GM19395 (cell line): ENCODE results near the gene AMPD3.
"Not testable (repeated sequence)": the region's sequence is repeated elsewhere in the genome, so short reads cannot be mapped to it uniquely, and the experiment has no call there.

Experiments used
- ATAC-seq: cut with Tn5 transposase; IDR thresholded peaks from one replicate; pipeline ENCODE4 v1.9.1; 2021; ENCODE audit warnings: mild to moderate bottlenecking, moderate library complexity; ENCODE audit not compliant: unreplicated experiment

Gene AMPD3

DNA sequence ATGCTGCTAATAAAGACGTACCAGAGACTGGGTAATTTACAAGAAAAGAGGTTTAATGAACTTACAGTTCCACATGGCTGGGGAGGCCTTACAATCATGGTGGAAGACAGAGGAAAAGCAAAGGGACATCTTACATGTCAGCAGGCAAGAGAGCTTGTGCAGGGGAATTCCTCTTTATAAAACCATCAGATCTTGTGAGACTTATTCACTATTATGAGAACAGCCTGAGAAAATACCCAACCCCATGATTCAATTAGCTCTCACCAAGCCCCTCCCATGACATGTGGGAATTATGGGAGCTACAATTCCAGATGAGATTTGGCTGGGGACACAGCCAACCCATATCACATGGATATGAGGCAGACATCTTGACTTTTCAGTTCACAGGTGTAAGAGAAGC, 18.4 kb upstream of the AMPD3 start:
- not testable (repeated sequence) for ATAC-seq

DNA sequence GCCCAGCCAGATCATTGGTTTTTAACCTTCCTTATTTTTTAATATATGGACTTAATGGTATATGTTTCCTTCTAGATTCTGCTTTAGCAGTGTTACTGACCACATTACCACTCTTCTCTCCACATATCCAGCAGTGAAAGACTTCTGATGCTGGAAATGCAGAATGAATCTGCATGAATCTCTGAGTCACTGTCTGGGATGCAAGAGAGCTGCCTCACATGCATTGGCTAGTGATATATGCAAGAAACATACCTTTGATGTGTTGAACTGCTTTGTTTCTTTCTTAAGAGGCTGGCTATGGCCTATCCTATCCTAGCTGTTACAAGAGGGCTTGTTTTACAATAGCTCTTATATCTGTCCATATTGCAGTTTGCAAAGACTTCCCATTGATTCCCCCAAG, 16.6 kb upstream of the AMPD3 start:
- ATAC-seq: no peak

DNA sequence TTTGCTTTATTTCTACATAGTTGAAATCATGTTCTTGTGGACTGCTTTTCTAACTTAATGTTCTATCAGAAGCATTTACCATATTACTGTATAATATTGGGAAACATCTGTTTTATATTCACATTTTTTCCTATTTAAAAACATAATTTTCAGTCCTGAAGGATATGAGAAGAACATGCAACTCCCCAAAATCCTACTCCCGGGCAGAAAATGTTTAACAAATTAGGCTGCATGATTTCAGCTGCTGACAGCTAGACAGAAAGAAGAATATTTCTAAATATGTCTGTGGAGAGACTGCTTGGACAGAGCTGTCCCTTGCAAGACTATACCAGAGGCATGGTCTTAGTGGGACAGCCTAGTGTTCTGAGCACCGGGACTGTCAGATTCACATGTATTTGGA, 15.7 kb upstream of the AMPD3 start:
- ATAC-seq: no peak

DNA sequence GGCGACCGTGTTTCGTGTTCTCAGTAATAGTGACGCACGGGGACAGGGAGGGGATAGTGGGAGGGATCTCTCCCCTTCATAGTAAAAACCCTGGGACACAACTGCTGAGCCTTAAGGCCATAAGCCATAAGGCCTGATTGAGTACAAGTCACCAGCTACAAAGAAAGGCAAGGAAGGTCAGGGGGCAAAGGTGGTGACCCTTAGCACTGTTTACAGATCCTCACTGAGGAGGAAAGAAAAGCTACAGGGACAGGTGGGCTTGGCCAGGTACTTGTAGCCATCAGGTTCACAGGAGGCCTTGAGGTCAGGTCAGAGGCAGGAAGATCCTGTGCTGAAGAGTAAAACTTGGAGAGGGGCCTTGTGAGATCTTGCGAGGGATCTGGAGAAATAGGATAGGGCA, 15.1 kb upstream of the AMPD3 start:
- no peak for ATAC-seq

DNA sequence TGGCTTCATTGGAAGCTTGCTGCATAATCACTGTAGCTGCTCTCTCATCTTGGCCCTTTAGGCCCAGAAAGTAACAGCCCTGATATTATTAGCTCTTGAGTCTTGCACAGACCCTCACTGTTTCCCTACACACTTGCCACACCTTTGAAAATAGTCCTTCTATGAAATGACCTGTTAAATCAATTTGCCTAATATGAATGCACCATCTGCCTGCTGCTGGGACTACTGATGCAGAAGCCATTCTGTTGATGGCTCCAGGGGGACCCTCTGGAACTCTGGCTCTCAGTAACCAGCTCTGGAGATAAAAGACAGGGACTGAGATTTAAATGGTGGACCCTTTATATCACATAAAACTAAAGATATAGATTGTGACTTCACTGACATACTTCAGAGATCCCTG, 14.7 kb upstream of the AMPD3 start:
- ATAC-seq: no peak

DNA sequence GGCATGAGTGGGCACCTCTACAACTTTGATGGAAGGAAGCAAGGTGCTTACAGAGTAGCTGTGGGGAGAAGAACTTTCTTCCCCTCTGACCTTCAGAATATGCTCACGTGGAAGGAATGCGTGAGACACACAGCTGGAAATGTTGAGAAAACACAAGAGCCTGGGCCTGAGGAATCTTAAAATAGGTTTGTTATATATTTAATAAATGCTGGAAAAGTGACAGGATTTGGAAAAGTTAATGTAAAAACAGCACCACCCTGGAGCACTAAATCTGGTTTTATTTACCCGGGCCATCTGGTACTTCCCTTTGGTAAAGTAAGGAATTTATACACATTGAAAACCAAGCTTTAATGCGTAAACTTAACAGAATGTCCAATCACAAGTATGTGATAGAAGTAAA, 14.0 kb upstream of the AMPD3 start:
- ATAC-seq: no peak

DNA sequence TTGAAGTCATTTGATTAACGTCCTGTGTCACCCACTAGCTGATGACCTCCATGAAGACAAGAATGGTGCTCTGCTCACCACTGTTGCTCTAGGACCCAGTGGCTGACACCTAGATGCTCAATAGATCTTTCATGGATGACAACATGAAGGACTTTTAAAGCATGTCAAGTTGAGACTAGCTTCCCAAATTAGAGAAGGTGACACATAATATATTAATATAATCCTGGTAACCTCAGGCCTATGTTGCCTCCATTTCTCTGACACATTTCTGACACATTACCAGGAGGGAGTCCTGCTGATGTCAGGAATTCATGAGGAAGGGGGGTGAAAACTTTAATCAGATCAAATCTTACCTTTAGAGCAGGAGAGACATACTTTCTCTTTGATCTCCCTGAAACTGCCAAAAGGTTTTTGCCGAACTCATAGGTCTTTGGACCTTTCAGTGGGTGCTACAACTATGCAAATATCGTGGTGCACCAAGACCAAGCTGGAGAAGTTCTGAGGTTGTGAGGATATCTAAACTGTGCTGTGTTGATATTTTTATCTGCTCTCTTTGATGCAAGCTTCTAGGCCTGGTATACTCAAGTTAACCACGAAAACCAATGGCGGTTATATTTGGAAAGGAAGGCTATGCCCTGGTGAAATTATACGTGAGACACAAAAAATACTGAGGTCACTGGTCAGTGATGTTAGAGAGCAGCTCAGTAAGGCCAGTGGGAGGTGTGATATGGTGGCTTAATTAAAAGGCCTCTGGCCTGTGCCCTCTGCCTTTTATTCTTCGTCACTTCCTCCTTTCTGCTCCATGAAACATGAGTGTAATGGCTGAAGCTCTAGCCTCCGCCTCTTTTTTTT, 13.2 kb upstream of the AMPD3 start:
- peak; percentile 97 for ATAC-seq

DNA sequence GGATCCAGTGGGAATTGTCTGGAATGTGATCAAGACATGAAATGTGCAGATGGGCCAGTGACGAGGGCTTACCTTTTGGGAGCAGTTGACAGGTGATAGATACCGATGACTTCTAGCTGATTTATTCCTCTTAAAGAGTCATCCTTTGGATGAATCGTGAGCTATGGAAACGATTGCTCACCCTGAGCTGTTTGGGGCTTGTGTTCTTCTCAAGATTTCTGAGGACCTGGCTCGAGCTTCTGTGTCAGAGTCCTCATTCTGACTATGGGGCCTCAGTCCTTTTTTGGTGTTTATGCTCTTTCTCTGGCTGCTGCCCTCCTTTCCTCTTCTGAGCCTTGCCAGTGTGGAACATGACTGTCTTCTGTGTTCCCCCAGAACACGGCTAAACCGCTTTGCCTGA, 11.9 kb upstream of the AMPD3 start:
- no peak for ATAC-seq

DNA sequence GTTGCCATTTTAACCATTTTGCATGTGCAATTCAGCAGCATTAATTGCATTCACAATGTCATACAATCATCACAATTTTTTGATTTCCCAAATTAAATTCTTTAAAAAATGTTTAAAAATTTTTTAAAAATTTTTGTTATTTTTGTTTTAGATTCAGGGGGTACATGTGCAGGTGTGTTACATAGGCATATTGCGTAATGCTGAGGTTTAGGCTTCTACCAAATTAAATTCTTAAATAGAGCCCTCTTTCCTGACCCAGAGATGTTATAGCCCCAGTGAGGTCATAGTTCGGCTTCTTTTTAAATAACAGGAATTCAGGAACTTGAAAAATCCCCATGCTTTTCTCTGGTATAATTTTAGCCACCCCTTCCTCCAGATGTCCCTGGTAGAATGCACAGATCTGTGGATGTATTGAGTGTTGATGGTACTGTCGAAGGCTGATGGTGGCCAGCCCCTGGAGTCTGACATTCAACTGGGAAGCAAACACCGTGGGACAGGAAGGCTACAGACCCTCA, 11.3 kb upstream of the AMPD3 start:
- no peak for ATAC-seq

DNA sequence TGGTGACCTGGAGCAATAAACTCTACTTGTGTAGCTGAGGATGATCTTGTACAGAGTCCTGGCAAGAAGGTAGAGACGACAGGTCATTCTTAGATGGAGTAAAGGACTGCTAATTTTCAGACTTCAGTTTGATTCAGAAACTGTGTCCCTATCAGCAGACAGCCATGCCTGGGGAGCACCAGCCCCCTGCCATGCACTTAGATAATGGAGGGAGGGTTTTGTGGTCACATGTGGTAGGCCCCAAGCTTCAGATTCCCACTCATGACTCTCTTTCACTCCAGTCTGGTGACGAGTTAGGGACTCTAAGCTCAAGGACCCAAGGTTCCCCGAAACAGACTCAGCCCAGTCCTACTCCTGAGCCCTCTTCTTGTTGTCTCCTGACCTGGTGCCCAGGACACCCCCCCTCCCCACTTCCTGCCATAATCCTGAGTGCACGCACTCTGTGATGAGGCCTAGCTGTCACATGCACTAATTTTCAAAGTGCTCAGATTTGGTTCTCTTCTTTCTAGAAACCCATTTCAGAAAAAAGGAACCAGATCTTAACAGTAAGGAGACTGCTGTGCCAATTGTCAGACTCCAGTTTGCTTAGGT, 10.2 kb upstream of the AMPD3 start:
- no peak for ATAC-seq

DNA sequence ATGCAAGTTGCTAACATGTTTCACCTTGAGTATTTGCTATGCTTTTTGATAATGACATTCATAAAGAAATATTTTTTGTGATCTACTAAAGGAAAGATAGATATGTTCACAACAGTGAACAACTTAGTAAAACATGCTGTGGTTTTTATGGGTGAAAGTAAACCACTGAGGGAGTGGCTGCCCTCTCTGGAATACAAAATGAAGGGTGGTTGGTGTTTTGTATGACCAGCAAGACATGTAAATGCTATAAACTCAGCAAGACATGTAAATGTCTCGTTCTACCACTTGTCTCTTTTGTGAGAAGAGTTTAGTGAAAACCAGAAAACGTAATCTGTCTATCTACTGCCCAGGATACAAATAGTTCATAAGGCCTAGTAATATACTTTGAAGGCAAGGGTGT, 7.6 kb upstream of the AMPD3 start:
- ATAC-seq: no peak

DNA sequence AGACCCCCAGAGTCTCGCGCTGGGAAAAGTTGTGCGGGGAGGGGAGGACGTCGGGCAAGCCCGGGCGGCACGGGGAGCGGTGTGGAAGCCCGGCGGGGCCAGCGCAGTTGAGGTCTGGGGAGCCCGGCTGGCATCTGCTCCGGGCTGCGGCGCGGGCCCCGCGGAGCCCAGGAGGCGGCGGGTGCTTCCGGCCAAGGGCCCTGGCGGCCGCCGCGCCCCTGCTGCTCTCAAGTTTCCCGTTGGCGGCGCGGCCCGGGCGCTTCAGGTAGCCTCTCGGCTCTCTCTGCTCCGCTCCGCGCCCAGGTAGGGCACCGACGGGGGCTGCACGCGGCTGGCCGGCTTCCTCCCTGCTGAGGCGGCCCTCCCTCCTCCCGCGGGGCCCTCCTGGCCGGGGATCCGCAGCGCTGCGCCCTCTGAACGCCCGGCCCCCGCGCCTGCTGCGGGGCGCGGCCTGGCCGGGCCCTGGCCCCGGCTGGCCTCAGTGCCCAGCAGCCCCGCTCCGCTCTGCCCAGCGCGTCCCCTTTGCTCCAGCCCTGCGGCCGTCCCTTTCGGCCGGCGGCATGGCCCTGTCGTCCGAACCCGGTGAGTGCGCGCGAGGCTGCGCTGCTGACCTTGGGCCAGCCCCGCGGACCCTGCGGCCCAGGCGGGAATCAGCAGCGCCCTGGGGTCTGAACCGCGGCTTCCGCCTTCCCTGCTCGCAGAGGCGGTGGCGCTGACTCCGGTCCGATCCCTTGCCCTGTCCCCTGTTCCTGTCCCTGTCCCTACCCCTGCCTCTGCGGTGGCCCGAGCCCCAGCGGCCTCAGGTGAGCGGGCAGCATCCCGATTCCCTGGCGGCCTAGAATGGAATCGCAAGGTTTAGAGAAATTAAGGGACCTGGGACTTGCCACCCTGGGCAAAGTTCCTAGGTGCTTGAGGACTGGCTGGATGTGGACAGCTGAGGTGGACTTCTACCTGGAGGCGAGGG, 4.3 kb upstream of the AMPD3 start:
- peak; percentile 28 for ATAC-seq

DNA sequence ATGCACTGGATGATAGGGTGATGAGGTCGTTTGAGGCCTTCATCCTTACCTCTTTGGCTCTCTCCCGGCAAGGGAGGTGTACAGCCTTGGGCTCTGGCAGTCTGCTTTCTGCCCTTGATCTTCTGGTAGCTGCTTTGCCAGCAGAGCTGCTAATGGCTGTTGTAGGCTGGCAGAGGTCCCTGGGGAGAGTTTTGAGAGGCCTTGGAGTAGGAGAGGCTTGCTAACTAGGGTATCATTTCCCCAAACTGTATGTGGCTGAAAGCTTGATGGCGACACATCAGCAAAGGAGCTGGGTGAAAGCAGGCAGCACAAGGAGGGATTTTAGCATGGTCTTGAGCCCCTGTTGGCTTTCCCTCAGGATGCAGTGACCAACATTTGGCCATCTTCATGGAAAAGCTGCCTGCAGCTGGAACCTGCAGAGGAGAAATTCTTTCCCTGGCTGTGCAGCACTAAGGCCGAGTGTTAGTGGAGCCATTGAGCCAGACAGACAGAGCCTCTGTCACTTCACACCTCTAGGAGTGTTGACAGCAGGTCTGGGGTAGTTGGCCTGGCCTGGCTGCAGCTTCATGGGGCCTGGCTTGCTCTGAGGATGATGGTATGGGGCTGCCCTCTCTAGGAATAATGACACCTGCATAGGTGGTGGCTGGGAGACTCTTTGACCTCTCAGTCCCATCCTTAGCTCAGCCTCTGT, 3.5 kb upstream of the AMPD3 start:
- no peak for ATAC-seq

DNA sequence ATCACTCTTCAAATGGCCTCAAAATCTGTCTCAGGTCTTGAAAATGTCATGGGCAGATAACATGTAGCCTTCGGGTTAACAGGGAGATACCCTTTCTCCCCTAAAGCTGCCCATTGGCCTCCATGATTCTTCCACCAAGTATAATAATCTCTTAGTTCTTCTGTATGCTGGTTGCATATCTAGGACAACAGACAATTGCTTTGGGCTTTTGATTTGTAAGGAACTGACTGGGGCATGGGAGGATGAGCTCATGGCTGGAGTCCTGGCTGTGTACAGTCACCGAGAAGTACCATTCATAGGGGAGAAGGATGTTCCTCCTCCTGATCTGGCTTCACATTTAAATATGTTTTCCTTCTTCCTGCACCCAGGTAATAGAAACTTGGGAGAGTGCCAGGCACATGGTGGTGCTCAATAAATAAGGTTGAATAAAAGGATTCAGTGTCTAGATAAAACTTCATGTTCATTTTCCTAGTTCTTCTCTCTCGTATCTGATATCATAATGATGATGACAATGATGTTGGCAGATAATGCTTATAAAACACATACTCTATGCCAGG, 2.8 kb upstream of the AMPD3 start:
- ATAC-seq: no peak

DNA sequence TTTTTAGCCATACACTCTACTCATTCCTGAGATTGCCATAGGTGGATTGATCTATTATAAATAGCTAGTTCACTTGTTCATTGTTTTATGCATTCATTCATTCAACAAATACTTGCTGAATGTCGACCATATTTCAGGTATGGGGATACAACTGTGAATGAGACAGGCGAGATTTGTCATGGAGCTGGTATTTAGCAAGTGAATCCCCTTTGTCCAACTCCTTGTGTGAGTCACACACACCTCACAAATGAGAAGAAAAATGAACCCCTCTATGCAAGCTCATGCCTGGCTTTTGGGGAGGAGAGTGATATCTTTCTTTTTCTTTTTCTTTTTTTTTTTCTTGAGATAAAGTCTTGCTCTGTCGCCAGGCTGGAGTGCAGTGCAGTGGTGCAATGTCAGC, 1.8 kb upstream of the AMPD3 start:
- no peak for ATAC-seq

DNA sequence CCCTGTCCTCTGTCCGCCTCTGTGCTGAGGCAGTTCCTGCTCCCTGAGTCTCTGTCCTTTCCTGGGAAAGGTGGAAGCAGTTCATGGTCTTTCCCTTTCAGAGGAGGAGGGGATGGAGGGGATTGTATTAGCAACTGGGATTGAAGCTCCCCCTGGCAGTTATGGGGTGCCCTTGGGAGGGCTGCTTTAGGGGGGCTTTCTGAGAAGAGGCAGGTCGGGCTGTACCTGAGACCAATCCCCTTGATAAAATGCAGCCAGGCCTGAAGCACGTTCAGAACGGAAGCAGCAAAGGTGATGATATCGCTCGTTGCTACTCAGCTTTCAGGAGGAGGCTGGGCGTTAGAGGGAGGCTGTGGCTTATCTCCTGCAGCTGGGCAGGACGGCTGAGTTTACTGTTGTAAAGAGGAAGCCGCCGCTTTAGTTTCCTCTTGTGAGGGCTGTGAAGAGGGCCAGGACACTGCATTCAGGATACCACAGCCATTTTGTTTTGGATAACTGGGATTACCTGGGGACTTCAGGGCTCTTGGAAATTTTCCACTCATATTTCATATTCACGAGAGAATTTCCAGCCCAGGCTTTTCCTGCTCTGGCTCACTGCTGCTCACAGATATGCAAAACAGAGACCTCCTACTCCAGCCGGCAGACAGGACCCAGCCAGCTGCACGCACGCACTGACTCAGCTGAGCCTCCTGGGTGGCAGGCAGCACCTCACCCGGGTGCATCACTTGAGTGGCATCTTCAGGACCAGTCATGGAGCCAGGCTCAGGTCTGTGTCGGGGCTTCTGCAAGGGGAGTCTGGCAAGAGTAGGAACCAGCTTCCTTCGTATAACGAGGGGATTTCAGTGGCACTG, 798 bp downstream of the AMPD3 start:
- peak; percentile 63 for ATAC-seq

DNA sequence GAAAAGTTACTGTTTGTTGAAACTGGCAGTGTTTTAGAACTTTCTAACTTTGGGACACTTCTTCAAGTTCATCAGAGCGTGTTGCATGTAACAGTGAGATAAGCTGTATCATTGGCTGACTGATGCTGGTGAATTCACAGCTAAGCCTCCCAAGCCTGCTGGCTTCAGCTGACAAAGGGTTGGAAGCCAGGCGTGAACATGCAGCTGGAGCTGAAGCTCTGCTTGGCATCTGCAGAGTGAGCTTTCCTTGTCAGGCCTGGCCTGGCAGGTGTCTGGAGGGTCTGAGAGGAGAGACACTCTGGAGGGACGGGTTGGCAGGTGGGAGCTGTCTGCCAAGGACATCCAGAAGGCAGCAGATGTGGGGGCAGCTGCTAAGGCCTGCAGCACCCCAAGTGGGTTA, 1.5 kb downstream of the AMPD3 start:
- no peak for ATAC-seq

DNA sequence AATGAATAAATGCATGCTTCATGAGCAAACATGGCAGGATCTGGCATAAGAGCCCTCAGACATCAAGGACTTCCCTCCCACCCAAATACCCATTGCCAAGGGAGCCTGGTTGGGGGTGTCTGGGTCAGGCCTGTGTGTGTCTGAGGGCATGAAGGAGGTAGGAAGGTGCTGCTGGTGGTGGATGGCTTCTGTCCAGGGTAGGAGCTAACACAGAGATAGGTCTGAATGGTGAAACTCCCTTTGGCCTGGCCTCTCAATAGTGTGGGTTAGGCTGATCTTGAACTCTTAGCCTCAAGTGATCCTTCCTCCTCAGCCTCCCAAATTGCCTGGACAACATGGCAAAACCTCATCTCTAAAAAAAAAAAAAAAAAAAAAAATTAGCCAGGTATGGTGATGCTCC, 2.8 kb downstream of the AMPD3 start:
- no peak for ATAC-seq
